Measurements from ENCODE around the gene IKZF3.

DNA sequence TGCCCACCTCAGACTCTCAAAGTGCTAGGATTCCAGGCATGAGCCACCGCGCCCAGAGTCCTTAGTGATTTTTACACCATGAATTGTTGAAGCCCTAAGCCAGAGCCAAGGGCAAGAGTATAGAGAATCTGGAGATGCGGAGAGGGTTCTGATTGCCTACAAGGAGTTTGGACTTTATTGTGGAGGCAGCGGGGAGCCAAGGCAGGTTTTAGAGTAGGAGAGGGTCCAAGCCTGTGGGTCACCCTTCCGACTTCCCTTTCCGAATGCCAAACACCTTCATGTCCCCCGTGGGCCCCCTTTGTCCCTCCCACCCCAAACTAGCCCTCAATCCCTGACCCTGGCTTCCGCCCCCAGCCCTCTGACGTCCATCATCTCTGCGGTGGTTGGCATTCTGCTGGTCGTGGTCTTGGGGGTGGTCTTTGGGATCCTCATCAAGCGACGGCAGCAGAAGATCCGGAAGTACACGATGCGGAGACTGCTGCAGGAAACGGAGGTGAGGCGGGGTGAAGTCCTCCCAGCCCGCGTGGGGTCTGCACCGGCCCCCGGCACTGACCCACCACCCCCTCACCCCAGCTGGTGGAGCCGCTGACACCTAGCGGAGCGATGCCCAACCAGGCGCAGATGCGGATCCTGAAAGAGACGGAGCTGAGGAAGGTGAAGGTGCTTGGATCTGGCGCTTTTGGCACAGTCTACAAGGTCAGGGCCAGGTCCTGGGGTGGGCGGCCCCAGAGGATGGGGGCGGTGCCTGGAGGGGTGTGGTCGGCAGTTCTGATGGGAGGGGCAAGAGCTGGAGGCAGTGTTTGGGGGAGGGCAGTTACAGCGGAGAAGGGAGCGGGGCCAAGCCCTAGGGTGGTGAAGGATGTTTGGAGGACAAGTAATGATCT, 140.9 kb downstream of the IKZF3 start:
- TF ChIP-seq, protein P1, sequence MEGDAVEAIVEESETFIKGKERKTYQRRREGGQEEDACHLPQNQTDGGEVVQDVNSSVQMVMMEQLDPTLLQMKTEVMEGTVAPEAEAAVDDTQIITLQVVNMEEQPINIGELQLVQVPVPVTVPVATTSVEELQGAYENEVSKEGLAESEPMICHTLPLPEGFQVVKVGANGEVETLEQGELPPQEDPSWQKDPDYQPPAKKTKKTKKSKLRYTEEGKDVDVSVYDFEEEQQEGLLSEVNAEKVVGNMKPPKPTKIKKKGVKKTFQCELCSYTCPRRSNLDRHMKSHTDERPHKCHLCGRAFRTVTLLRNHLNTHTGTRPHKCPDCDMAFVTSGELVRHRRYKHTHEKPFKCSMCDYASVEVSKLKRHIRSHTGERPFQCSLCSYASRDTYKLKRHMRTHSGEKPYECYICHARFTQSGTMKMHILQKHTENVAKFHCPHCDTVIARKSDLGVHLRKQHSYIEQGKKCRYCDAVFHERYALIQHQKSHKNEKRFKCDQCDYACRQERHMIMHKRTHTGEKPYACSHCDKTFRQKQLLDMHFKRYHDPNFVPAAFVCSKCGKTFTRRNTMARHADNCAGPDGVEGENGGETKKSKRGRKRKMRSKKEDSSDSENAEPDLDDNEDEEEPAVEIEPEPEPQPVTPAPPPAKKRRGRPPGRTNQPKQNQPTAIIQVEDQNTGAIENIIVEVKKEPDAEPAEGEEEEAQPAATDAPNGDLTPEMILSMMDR (IDR thresholded peaks at IDR 0.05; ENCODE audit: borderline replicate concordance, extremely low read depth, low read length, poor library complexity, severe bottlenecking) = no peak
- no peak for TF ChIP-seq EZH2 (IDR thresholded peaks at IDR 0.05; ENCODE audit: borderline replicate concordance, low read depth, low read length, severe bottlenecking)
